ENCODE results near the gene DPH1.

GRCh38 chr17:2068519-2069051, 38.6 kb downstream of the DPH1 start:
- TF ChIP-seq CTCF (IDR thresholded peaks at IDR 0.05): no peak
- no peak for TF ChIP-seq EP300 (IDR thresholded peaks at IDR 0.05)
- TF ChIP-seq POLR2A (IDR thresholded peaks at IDR 0.05): no peak
